ENCODE measurements around the gene NUCKS1.

Gene NUCKS1

DNA sequence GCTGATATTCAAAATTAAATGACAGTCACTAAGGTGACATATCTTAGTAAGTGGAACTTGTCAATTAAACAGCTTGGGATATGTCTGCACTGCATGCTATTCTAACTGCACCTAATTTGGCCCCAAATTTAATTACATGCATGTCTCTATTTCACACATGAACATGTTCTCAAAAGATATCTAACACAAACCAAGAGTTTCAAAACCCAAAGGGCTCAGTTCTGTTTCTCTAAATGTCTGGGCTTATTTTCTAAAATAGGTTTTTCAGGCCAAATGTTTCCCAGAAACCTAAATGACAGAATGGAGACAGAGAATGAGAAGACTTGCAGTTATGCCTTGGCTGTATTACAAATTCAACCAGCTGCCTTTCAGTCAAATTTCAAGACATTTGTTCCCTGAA lies 14.0 kb upstream of the NUCKS1 start:
- TF ChIP-seq ESRRG (CRISPR knock-in tag; IDR thresholded peaks at IDR 0.05) (no peak), ARNTL (CRISPR knock-in tag; IDR thresholded peaks at IDR 0.05; ENCODE audit: borderline replicate concordance, low read depth) (no peak), PPARA (CRISPR knock-in tag; IDR thresholded peaks at IDR 0.05; ENCODE audit: borderline replicate concordance) (no peak), OSR1 (CRISPR knock-in tag; IDR thresholded peaks at IDR 0.05) (no peak), ZNF70 (CRISPR knock-in tag; IDR thresholded peaks at IDR 0.05) (no peak), RARB (CRISPR knock-in tag; IDR thresholded peaks at IDR 0.05) (no peak), CSDC2 (CRISPR knock-in tag; IDR thresholded peaks at IDR 0.05) (no peak), ZNF8 (CRISPR knock-in tag; IDR thresholded peaks at IDR 0.05) (no peak), TOX (CRISPR knock-in tag; IDR thresholded peaks at IDR 0.05; ENCODE audit: borderline replicate concordance) (no peak), ISL1 (CRISPR knock-in tag; IDR thresholded peaks at IDR 0.05) (no peak)
- TF ChIP-seq, protein P1, sequence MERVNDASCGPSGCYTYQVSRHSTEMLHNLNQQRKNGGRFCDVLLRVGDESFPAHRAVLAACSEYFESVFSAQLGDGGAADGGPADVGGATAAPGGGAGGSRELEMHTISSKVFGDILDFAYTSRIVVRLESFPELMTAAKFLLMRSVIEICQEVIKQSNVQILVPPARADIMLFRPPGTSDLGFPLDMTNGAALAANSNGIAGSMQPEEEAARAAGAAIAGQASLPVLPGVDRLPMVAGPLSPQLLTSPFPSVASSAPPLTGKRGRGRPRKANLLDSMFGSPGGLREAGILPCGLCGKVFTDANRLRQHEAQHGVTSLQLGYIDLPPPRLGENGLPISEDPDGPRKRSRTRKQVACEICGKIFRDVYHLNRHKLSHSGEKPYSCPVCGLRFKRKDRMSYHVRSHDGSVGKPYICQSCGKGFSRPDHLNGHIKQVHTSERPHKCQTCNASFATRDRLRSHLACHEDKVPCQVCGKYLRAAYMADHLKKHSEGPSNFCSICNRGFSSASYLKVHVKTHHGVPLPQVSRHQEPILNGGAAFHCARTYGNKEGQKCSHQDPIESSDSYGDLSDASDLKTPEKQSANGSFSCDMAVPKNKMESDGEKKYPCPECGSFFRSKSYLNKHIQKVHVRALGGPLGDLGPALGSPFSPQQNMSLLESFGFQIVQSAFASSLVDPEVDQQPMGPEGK (CRISPR knock-in tag; IDR thresholded peaks at IDR 0.05; ENCODE audit: borderline replicate concordance): no peak
- TF ChIP-seq, protein P2, sequence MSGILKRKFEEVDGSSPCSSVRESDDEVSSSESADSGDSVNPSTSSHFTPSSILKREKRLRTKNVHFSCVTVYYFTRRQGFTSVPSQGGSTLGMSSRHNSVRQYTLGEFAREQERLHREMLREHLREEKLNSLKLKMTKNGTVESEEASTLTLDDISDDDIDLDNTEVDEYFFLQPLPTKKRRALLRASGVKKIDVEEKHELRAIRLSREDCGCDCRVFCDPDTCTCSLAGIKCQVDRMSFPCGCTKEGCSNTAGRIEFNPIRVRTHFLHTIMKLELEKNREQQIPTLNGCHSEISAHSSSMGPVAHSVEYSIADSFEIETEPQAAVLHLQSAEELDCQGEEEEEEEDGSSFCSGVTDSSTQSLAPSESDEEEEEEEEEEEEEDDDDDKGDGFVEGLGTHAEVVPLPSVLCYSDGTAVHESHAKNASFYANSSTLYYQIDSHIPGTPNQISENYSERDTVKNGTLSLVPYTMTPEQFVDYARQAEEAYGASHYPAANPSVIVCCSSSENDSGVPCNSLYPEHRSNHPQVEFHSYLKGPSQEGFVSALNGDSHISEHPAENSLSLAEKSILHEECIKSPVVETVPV (CRISPR knock-in tag; IDR thresholded peaks at IDR 0.05): no peak
- TF ChIP-seq, protein P3, sequence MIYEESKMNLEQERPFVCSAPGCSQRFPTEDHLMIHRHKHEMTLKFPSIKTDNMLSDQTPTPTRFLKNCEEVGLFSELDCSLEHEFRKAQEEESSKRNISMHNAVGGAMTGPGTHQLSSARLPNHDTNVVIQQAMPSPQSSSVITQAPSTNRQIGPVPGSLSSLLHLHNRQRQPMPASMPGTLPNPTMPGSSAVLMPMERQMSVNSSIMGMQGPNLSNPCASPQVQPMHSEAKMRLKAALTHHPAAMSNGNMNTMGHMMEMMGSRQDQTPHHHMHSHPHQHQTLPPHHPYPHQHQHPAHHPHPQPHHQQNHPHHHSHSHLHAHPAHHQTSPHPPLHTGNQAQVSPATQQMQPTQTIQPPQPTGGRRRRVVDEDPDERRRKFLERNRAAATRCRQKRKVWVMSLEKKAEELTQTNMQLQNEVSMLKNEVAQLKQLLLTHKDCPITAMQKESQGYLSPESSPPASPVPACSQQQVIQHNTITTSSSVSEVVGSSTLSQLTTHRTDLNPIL (CRISPR knock-in tag; IDR thresholded peaks at IDR 0.05; ENCODE audit: low read depth): no peak
- ATAC-seq: no peak

DNA sequence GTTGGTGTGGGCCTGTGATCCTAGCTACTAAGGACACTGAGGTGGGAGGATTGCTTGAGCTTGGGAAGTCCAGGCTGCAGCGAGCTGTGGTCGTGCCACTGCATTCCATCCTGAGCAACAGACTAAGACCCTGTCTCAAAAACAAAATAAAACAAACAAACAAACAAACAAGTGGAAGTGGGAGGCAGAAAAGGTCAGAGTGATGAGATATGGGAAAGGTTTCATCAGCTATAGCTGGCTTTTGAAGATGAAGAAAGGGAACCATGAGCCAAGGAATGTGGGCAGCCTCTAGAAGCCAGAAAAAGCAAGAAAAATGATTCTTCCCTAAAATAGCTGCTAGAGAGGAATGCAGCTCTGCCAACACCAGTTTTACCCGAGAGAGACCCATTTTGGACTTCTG lies 10.6 kb upstream of the NUCKS1 start:
- ATAC-seq: no peak
- TF ChIP-seq BACH2 (CRISPR knock-in tag; IDR thresholded peaks at IDR 0.05; ENCODE audit: borderline replicate concordance) (no peak), TOX (CRISPR knock-in tag; IDR thresholded peaks at IDR 0.05; ENCODE audit: borderline replicate concordance) (no peak), ISL1 (CRISPR knock-in tag; IDR thresholded peaks at IDR 0.05) (no peak), GLIS3 (CRISPR knock-in tag; IDR thresholded peaks at IDR 0.05) (no peak), ESRRG (CRISPR knock-in tag; IDR thresholded peaks at IDR 0.05) (no peak), ARNTL (CRISPR knock-in tag; IDR thresholded peaks at IDR 0.05; ENCODE audit: borderline replicate concordance, low read depth) (no peak), ZNF70 (CRISPR knock-in tag; IDR thresholded peaks at IDR 0.05) (no peak), CSDC2 (CRISPR knock-in tag; IDR thresholded peaks at IDR 0.05) (no peak), ZC3H10 (CRISPR knock-in tag; IDR thresholded peaks at IDR 0.05) (no peak)
- TF ChIP-seq, protein P1 (CRISPR knock-in tag; IDR thresholded peaks at IDR 0.05; ENCODE audit: borderline replicate concordance): no peak
- TF ChIP-seq, protein P2 (CRISPR knock-in tag; IDR thresholded peaks at IDR 0.05): no peak
- TF ChIP-seq, protein P4, sequence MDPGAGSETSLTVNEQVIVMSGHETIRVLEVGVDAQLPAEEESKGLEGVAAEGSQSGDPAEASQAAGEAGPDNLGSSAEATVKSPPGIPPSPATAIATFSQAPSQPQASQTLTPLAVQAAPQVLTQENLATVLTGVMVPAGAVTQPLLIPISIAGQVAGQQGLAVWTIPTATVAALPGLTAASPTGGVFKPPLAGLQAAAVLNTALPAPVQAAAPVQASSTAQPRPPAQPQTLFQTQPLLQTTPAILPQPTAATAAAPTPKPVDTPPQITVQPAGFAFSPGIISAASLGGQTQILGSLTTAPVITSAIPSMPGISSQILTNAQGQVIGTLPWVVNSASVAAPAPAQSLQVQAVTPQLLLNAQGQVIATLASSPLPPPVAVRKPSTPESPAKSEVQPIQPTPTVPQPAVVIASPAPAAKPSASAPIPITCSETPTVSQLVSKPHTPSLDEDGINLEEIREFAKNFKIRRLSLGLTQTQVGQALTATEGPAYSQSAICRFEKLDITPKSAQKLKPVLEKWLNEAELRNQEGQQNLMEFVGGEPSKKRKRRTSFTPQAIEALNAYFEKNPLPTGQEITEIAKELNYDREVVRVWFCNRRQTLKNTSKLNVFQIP (CRISPR knock-in tag; IDR thresholded peaks at IDR 0.05; ENCODE audit: borderline replicate concordance, low read depth): no peak
- TF ChIP-seq, protein P3 (CRISPR knock-in tag; IDR thresholded peaks at IDR 0.05; ENCODE audit: low read depth): no peak
- TF ChIP-seq, protein P5, sequence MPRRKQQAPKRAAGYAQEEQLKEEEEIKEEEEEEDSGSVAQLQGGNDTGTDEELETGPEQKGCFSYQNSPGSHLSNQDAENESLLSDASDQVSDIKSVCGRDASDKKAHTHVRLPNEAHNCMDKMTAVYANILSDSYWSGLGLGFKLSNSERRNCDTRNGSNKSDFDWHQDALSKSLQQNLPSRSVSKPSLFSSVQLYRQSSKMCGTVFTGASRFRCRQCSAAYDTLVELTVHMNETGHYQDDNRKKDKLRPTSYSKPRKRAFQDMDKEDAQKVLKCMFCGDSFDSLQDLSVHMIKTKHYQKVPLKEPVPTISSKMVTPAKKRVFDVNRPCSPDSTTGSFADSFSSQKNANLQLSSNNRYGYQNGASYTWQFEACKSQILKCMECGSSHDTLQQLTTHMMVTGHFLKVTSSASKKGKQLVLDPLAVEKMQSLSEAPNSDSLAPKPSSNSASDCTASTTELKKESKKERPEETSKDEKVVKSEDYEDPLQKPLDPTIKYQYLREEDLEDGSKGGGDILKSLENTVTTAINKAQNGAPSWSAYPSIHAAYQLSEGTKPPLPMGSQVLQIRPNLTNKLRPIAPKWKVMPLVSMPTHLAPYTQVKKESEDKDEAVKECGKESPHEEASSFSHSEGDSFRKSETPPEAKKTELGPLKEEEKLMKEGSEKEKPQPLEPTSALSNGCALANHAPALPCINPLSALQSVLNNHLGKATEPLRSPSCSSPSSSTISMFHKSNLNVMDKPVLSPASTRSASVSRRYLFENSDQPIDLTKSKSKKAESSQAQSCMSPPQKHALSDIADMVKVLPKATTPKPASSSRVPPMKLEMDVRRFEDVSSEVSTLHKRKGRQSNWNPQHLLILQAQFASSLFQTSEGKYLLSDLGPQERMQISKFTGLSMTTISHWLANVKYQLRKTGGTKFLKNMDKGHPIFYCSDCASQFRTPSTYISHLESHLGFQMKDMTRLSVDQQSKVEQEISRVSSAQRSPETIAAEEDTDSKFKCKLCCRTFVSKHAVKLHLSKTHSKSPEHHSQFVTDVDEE (CRISPR knock-in tag; IDR thresholded peaks at IDR 0.05): no peak
